Measurements from ENCODE around the gene SYNPR.

Gene SYNPR

DNA sequence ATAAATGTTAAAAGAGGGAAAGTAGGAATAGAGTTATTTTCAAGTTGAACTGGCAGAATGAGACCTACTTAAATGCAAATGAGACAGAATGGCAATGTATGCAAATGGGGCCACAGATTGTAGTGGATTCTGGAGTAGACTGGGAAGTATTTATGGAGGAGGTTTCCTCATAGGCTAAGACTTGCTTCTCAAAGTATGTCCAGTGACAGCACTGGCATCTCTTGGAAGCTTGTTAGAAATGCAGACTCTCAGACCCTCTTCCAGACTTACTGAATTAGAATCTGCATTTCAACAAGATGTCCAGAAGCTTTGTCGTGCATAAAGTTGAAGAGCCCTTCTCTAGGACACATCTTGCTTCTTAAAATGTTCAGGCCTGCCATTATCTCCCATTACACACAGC, 306.6 kb downstream of the SYNPR start (continued):
- no peak for TF ChIP-seq ESRRG (CRISPR knock-in tag; IDR thresholded peaks at IDR 0.05)
- TF ChIP-seq, protein P1, sequence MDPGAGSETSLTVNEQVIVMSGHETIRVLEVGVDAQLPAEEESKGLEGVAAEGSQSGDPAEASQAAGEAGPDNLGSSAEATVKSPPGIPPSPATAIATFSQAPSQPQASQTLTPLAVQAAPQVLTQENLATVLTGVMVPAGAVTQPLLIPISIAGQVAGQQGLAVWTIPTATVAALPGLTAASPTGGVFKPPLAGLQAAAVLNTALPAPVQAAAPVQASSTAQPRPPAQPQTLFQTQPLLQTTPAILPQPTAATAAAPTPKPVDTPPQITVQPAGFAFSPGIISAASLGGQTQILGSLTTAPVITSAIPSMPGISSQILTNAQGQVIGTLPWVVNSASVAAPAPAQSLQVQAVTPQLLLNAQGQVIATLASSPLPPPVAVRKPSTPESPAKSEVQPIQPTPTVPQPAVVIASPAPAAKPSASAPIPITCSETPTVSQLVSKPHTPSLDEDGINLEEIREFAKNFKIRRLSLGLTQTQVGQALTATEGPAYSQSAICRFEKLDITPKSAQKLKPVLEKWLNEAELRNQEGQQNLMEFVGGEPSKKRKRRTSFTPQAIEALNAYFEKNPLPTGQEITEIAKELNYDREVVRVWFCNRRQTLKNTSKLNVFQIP (CRISPR knock-in tag; IDR thresholded peaks at IDR 0.05; ENCODE audit: borderline replicate concordance, low read depth): no peak

DNA sequence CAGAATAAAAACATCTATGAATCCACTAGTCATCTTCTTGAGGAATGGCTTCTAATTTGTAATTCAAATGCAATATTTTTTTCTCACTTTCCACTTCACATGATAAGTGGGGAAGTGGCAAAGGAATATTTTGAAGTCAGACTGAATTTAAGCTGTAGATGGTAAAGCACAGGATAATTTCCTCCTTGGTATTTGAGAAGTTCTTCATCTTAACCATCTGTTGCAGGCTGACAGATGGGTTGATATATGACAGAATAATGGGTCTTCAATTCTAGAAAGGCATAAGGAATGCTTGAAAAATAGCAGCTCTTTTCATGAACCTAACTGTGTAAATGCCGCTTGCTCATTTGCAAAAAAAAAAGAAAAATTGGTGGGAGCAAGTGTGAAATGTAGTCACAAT, 307.8 kb downstream of the SYNPR start:
- no peak for ATAC-seq
- TF ChIP-seq TOX (CRISPR knock-in tag; IDR thresholded peaks at IDR 0.05; ENCODE audit: borderline replicate concordance) (no peak), ZNF8 (CRISPR knock-in tag; IDR thresholded peaks at IDR 0.05) (no peak), ZFP3 (CRISPR knock-in tag; IDR thresholded peaks at IDR 0.05) (no peak)

DNA sequence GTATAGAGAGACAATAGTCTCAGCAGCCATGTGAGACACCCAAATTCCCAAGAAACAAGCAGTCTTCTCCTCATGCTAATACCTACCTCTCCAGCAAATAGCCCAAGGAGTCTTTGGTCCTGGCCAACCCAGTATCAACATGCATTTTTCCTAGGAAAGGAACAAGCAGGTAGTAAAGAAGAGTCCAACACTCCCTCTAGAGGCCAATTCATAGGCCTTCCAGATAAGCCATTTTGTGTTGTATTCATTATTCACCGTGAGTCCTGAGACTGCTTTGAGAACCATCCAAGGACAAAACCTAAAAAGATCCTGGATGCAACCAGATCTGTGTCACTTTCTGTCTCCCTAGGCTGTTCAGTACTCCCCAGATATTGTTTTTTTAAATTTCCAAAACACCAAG, 310.8 kb downstream of the SYNPR start:
- ATAC-seq: no peak
- TF ChIP-seq OSR1 (CRISPR knock-in tag; IDR thresholded peaks at IDR 0.05) (no peak), ISL1 (CRISPR knock-in tag; IDR thresholded peaks at IDR 0.05) (no peak), SNAI2 (CRISPR knock-in tag; IDR thresholded peaks at IDR 0.05) (no peak), ZNF70 (CRISPR knock-in tag; IDR thresholded peaks at IDR 0.05) (no peak), TCF4 (CRISPR knock-in tag; IDR thresholded peaks at IDR 0.05; ENCODE audit: borderline replicate concordance) (no peak), ARNTL (CRISPR knock-in tag; IDR thresholded peaks at IDR 0.05; ENCODE audit: borderline replicate concordance, low read depth) (no peak), ZFP3 (CRISPR knock-in tag; IDR thresholded peaks at IDR 0.05) (no peak), BACH2 (CRISPR knock-in tag; IDR thresholded peaks at IDR 0.05; ENCODE audit: borderline replicate concordance) (no peak), ESRRG (CRISPR knock-in tag; IDR thresholded peaks at IDR 0.05) (no peak), RARB (CRISPR knock-in tag; IDR thresholded peaks at IDR 0.05) (no peak)
- TF ChIP-seq, protein P2, sequence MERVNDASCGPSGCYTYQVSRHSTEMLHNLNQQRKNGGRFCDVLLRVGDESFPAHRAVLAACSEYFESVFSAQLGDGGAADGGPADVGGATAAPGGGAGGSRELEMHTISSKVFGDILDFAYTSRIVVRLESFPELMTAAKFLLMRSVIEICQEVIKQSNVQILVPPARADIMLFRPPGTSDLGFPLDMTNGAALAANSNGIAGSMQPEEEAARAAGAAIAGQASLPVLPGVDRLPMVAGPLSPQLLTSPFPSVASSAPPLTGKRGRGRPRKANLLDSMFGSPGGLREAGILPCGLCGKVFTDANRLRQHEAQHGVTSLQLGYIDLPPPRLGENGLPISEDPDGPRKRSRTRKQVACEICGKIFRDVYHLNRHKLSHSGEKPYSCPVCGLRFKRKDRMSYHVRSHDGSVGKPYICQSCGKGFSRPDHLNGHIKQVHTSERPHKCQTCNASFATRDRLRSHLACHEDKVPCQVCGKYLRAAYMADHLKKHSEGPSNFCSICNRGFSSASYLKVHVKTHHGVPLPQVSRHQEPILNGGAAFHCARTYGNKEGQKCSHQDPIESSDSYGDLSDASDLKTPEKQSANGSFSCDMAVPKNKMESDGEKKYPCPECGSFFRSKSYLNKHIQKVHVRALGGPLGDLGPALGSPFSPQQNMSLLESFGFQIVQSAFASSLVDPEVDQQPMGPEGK (CRISPR knock-in tag; IDR thresholded peaks at IDR 0.05; ENCODE audit: borderline replicate concordance): no peak

GRCh38 chr3:63593779-63594178, 315.7 kb downstream of the SYNPR start:
- TF ChIP-seq ZFP30 (CRISPR knock-in tag; IDR thresholded peaks at IDR 0.05) (no peak), ZNF70 (CRISPR knock-in tag; IDR thresholded peaks at IDR 0.05) (no peak), ZFP3 (CRISPR knock-in tag; IDR thresholded peaks at IDR 0.05) (no peak), CREB5 (CRISPR knock-in tag; IDR thresholded peaks at IDR 0.05; ENCODE audit: low read depth) (no peak), TCF4 (CRISPR knock-in tag; IDR thresholded peaks at IDR 0.05; ENCODE audit: borderline replicate concordance) (no peak), TSHZ2 (CRISPR knock-in tag; IDR thresholded peaks at IDR 0.05) (no peak), ZNF8 (CRISPR knock-in tag; IDR thresholded peaks at IDR 0.05) (no peak), ZC3H10 (CRISPR knock-in tag; IDR thresholded peaks at IDR 0.05) (no peak)
- TF ChIP-seq, protein P2 (CRISPR knock-in tag; IDR thresholded peaks at IDR 0.05; ENCODE audit: borderline replicate concordance): no peak
- ATAC-seq: no peak

All from SK-N-SH treated with all-trans-retinoic acid at 6 μM for 48 hours (cell line).